HEK293T (cell line): ENCODE data around the gene MEGF6.

Source experiments
- CTCF ChIA-PET: fragments of 350-600 bp; formaldehyde crosslinking; extraction: SDS; loops from one replicate; lab custom pipeline; 2021; ENCODE audit warnings: antibody characterized with exemption, inconsistent platforms; lab: Yijun Ruan, JAX
- POLR2A ChIA-PET: fragments of 350-600 bp; formaldehyde crosslinking; extraction: SDS; loops from one replicate; lab custom pipeline; 2020; ENCODE audit warnings: antibody characterized with exemption, inconsistent platforms; lab: Yijun Ruan, JAX
- DNase-seq: peaks from one replicate; pipeline ENCODE4 v3.0.0; 2012; ENCODE audit warnings: mixed read lengths; ENCODE audit errors: extremely low spot score
- ARNT ChIP-seq: fragments of 450-650 bp; IDR thresholded peaks from 2 replicates; pipeline ENCODE4 v1.6.1; 2017; ENCODE audit warnings: mild to moderate bottlenecking
- BHLHE40 ChIP-seq: fragments of 450-650 bp; IDR thresholded peaks from 2 replicates; pipeline ENCODE4 v1.6.1; 2016; ENCODE audit warnings: mild to moderate bottlenecking, moderate library complexity, borderline replicate concordance
- CTBP1 ChIP-seq: fragments of 450-650 bp; IDR thresholded peaks from 2 replicates; pipeline ENCODE4 v1.6.1; 2016; ENCODE audit warnings: borderline replicate concordance
- ELF4 ChIP-seq: fragments of 450-650 bp; IDR thresholded peaks from 2 replicates; pipeline ENCODE4 v1.6.1; 2017; ENCODE audit warnings: antibody characterized with exemption
- FOXA1 ChIP-seq: fragments of 450-650 bp; IDR thresholded peaks from 2 replicates; pipeline ENCODE4 v1.6.1; 2016; ENCODE audit warnings: mild to moderate bottlenecking
- FOXK2 ChIP-seq: fragments of 450-650 bp; IDR thresholded peaks from 2 replicates; pipeline ENCODE4 v1.6.1; 2016; ENCODE audit warnings: mild to moderate bottlenecking
- FOXM1 ChIP-seq: fragments of 450-650 bp; IDR thresholded peaks from 2 replicates; pipeline ENCODE4 v1.6.1; 2017; ENCODE audit warnings: mild to moderate bottlenecking, borderline replicate concordance
- HDGF ChIP-seq: fragments of 450-650 bp; IDR thresholded peaks from 2 replicates; pipeline ENCODE4 v1.6.1; 2017; ENCODE audit warnings: antibody characterized with exemption, borderline replicate concordance
- L3MBTL2 ChIP-seq: fragments of 450-650 bp; conservative IDR thresholded peaks from 2 replicates; pipeline ENCODE4 v1.6.1; 2016; ENCODE audit warnings: mild to moderate bottlenecking
- LEF1 ChIP-seq: fragments of 450-650 bp; IDR thresholded peaks from 2 replicates; pipeline ENCODE4 v1.6.1; 2017; ENCODE audit warnings: mild to moderate bottlenecking, borderline replicate concordance
- NFRKB ChIP-seq: fragments of 450-650 bp; IDR thresholded peaks from 2 replicates; pipeline ENCODE4 v1.6.1; 2016; ENCODE audit warnings: mild to moderate bottlenecking, moderate library complexity
- PKNOX1 ChIP-seq: fragments of 450-650 bp; IDR thresholded peaks from 2 replicates; pipeline ENCODE4 v1.6.1; 2016
- SP1 ChIP-seq: fragments of 450-650 bp; IDR thresholded peaks from 2 replicates; pipeline ENCODE4 v1.6.1; 2017
- SUZ12 ChIP-seq: fragments of 450-650 bp; IDR thresholded peaks from 2 replicates; pipeline ENCODE4 v1.6.1; 2016; ENCODE audit warnings: mild to moderate bottlenecking
- TARDBP ChIP-seq: fragments of 450-650 bp; IDR thresholded peaks from 2 replicates; pipeline ENCODE4 v1.6.1; 2016
- ZNF384 ChIP-seq: fragments of 450-650 bp; IDR thresholded peaks from 2 replicates; pipeline ENCODE4 v1.6.1; 2016

MEGF6 gene

GRCh38 chr1:3596663-3597598 is 14.4 kb downstream of the MEGF6 start:
- ChIA-PET POLR2A (no interaction called here), CTCF (no interaction called here)
- TF ChIP-seq TARDBP, result no peak
- TF ChIP-seq ZNF384, result no peak
- TF ChIP-seq CTBP1, result no peak
- TF ChIP-seq FOXA1, result no peak
- no peak for TF ChIP-seq LEF1
- TF ChIP-seq PKNOX1, result no peak
- TF ChIP-seq HDGF, result no peak
- TF ChIP-seq FOXK2, result no peak
- TF ChIP-seq BHLHE40, result no peak
- TF ChIP-seq SP1, result no peak
- no peak for TF ChIP-seq ARNT
- no peak for TF ChIP-seq FOXM1
- no peak for TF ChIP-seq L3MBTL2
- no peak for TF ChIP-seq SUZ12
- no peak for TF ChIP-seq ELF4
- no peak for TF ChIP-seq NFRKB
- DNase-seq, result no peak

- TF ChIP-seq ZNF384, result no peak
- no peak for TF ChIP-seq FOXK2
- no peak for TF ChIP-seq TARDBP
- no peak for TF ChIP-seq PKNOX1
- TF ChIP-seq BHLHE40, result no peak
- TF ChIP-seq ELF4, result no peak
- TF ChIP-seq ARNT, result no peak
- ChIA-PET CTCF (no interaction called here), POLR2A (no interaction called here)
- no peak for DNase-seq
Measured at GRCh38 chr1:3595949-3596348, 15.4 kb downstream of the MEGF6 start.

- TF ChIP-seq ELF4, result no peak
- no peak for TF ChIP-seq L3MBTL2
- no peak for TF ChIP-seq SUZ12
- no peak for TF ChIP-seq TARDBP
- TF ChIP-seq FOXA1, result no peak
- no peak for TF ChIP-seq SP1
- TF ChIP-seq FOXM1, result no peak
- TF ChIP-seq ARNT, result no peak
- TF ChIP-seq LEF1, result no peak
- TF ChIP-seq FOXK2, result no peak
- no peak for TF ChIP-seq NFRKB
- TF ChIP-seq BHLHE40, result no peak
- TF ChIP-seq HDGF, result no peak
- CTCF ChIA-PET, result no interaction called here
- DNase-seq, result no peak
- POLR2A ChIA-PET, result no interaction called here
Measured at GRCh38 chr1:3594706-3595377, 16.5 kb downstream of the MEGF6 start.

GRCh38 chr1:3593745-3594144 is 17.6 kb downstream of the MEGF6 start:
- no peak for TF ChIP-seq FOXM1
- no peak for TF ChIP-seq HDGF
- TF ChIP-seq ELF4, result no peak
- TF ChIP-seq SUZ12, result no peak
- TF ChIP-seq FOXK2, result no peak
- no peak for TF ChIP-seq SP1
- DNase-seq, result no peak
- CTCF ChIA-PET, result interaction anchor here (0.6 kb wide), 1 partner anchor 136 kb away, joined by 3 read pairs; no protein-coding TSS in a partner anchor
- POLR2A ChIA-PET, result no interaction called here

DNA sequence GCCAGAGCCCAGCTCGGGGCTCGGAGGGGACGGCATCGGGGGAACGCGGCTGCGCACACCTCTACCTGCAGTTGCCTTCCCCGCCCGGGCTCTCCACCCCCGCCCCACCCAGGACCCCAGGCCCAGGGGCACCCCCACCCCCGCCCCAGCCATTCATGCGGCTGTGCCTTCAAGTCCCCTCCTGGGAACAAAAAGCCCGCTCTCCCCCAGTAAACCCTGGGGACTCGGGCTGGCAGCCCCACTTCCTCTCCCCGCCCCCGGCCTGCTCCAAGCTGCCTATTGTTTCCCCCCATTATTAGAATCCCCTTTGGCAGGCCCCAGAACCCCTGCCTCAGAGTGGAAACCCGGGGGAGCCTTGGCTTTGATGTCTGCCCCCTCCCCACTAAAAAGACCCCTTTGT is 18.0 kb downstream of the MEGF6 start:
- POLR2A ChIA-PET, result no interaction called here
- TF ChIP-seq ZNF384 (no peak), SUZ12 (no peak), ELF4 (no peak), ARNT (no peak), HDGF (no peak)
- no peak for DNase-seq
- CTCF ChIA-PET, result interaction anchor here (0.6 to 1.0 kb wide), 2 partner anchors 26 to 136 kb away, joined by 3 to 4 read pairs; no protein-coding TSS in a partner anchor

DNA sequence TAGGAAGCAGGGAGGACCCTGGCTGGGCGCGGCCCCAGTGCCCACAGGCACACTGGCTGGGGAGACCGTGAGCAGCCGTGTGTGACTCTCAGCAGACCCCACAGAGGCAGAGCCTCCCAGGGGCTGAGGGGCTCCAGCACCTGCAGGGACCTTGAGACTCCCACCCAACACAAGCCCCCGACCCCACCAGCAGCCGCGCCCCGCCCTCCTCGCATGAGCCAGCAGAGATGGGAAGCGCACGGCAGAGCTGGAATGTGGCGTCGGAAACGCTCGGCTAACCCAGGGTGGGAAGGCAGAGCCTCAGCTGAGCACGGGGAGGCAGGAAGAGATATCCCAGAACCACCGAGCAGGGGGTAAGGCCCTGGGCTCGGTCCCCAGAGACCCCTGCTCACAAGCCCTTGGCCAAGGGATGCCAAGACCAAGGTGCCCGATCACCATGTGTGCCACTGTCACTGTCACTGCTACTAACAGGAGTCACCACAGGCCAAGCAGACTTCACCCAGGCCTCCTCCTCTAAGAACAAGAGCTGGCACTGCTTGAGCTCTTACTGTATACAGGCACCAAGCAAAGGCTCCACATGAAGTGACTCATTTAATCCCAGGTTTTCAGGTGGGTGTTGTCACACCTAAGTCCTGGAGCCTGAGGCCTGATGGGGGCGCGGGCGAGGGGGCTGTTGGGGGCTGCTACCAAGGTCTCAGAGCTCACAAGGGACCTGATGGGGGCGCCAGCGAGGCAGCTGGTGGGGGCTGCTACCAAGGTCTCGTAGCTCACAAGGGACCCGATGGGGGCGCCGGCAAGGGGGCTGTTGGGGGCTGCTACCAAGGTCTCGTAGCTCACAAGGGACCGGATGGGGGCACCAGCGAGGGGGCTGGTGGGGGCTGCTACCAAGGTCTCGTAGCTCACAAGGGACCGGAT is 20.1 kb downstream of the MEGF6 start:
- DNase-seq, result no peak
- POLR2A ChIA-PET, result no interaction called here
- CTCF ChIA-PET, result interaction anchor here (0.8 to 1.0 kb wide), 3 partner anchors 24 to 28 kb away, joined by 3 to 6 read pairs (median 3); no protein-coding TSS in a partner anchor
- TF ChIP-seq HDGF (no peak), FOXA1 (no peak), SP1 (no peak), BHLHE40 (no peak), ARNT (no peak)
